ENCODE results near the gene TBC1D25.
A peak's percentile ranks its signal among the peaks of the same experiment; 100 is the strongest.

TBC1D25 gene

GRCh38 chrX:48509619-48510018, 29.9 kb upstream of the TBC1D25 start:
- TF ChIP-seq YY1 (IDR thresholded peaks at IDR 0.05; ENCODE audit: low read depth) (no peak), RAD21 (IDR thresholded peaks at IDR 0.05; ENCODE audit: low read depth) (no peak), CREB1 (IDR thresholded peaks at IDR 0.05; ENCODE audit: low read depth) (no peak), CEBPB (IDR thresholded peaks at IDR 0.05) (no peak), USF1 (IDR thresholded peaks at IDR 0.05) (no peak), TCF12 (IDR thresholded peaks at IDR 0.05; ENCODE audit: low read depth) (no peak), TAF1 (IDR thresholded peaks at IDR 0.05; ENCODE audit: low read depth) (no peak)

- TF ChIP-seq RAD21 (IDR thresholded peaks at IDR 0.05; ENCODE audit: low read depth) (peak; percentile 49), CEBPB (IDR thresholded peaks at IDR 0.05) (no peak), FOXM1 (IDR thresholded peaks at IDR 0.05; ENCODE audit: borderline replicate concordance, low read depth) (no peak)
Observed at GRCh38 chrX:48511560-48511959, 28.0 kb upstream of the TBC1D25 start.

GRCh38 chrX:48512371-48512935, 27.1 kb upstream of the TBC1D25 start:
- no peak for TF ChIP-seq EP300 (IDR thresholded peaks at IDR 0.05; ENCODE audit: borderline replicate concordance)
- no peak for TF ChIP-seq CREB1 (IDR thresholded peaks at IDR 0.05; ENCODE audit: low read depth)
- no peak for TF ChIP-seq ZBTB7A (IDR thresholded peaks at IDR 0.05; ENCODE audit: low read depth)
- TF ChIP-seq TEAD4 (IDR thresholded peaks at IDR 0.05): no peak
- no peak for TF ChIP-seq CEBPB (IDR thresholded peaks at IDR 0.05)
- TF ChIP-seq TAF1 (IDR thresholded peaks at IDR 0.05; ENCODE audit: low read depth): no peak
- TF ChIP-seq EGR1 (IDR thresholded peaks at IDR 0.05): no peak

- TF ChIP-seq EGR1 (IDR thresholded peaks at IDR 0.05): no peak
- TF ChIP-seq REST (IDR thresholded peaks at IDR 0.05; ENCODE audit: low read depth): no peak
- TF ChIP-seq TCF12 (IDR thresholded peaks at IDR 0.05; ENCODE audit: low read depth): no peak
- no peak for TF ChIP-seq RAD21 (IDR thresholded peaks at IDR 0.05; ENCODE audit: low read depth)
- TF ChIP-seq FOXM1 (IDR thresholded peaks at IDR 0.05; ENCODE audit: borderline replicate concordance, low read depth): no peak
- no peak for TF ChIP-seq CEBPB (IDR thresholded peaks at IDR 0.05)
- no peak for TF ChIP-seq TEAD4 (IDR thresholded peaks at IDR 0.05)
- no peak for TF ChIP-seq TAF1 (IDR thresholded peaks at IDR 0.05; ENCODE audit: low read depth)
- no peak for TF ChIP-seq YY1 (IDR thresholded peaks at IDR 0.05; ENCODE audit: low read depth)
- TF ChIP-seq EP300 (IDR thresholded peaks at IDR 0.05; ENCODE audit: borderline replicate concordance): no peak
- no peak for TF ChIP-seq USF1 (IDR thresholded peaks at IDR 0.05)
- TF ChIP-seq NFIC (IDR thresholded peaks at IDR 0.05): no peak
- no peak for TF ChIP-seq ZBTB7A (IDR thresholded peaks at IDR 0.05; ENCODE audit: low read depth)
Observed at GRCh38 chrX:48513670-48514069, 25.8 kb upstream of the TBC1D25 start.

GRCh38 chrX:48514126-48514806, 25.2 kb upstream of the TBC1D25 start:
- no peak for TF ChIP-seq CEBPB (IDR thresholded peaks at IDR 0.05)
- no peak for TF ChIP-seq USF1 (IDR thresholded peaks at IDR 0.05)
- no peak for TF ChIP-seq NFIC (IDR thresholded peaks at IDR 0.05)
- no peak for TF ChIP-seq MAX (IDR thresholded peaks at IDR 0.05)
- TF ChIP-seq FOXM1 (IDR thresholded peaks at IDR 0.05; ENCODE audit: borderline replicate concordance, low read depth): no peak
- no peak for TF ChIP-seq RAD21 (IDR thresholded peaks at IDR 0.05; ENCODE audit: low read depth)
- TF ChIP-seq EGR1 (IDR thresholded peaks at IDR 0.05): no peak
- TF ChIP-seq REST (IDR thresholded peaks at IDR 0.05; ENCODE audit: low read depth): no peak
- no peak for TF ChIP-seq YY1 (IDR thresholded peaks at IDR 0.05; ENCODE audit: low read depth)
- TF ChIP-seq EP300 (IDR thresholded peaks at IDR 0.05; ENCODE audit: borderline replicate concordance): no peak
- no peak for TF ChIP-seq ZBTB7A (IDR thresholded peaks at IDR 0.05; ENCODE audit: low read depth)
- no peak for TF ChIP-seq TEAD4 (IDR thresholded peaks at IDR 0.05)
- no peak for TF ChIP-seq CREB1 (IDR thresholded peaks at IDR 0.05; ENCODE audit: low read depth)
- no peak for TF ChIP-seq TCF12 (IDR thresholded peaks at IDR 0.05; ENCODE audit: low read depth)
- no peak for TF ChIP-seq TAF1 (IDR thresholded peaks at IDR 0.05; ENCODE audit: low read depth)
